Measurements from ENCODE around the gene DUSP3.

DUSP3 gene

DNA sequence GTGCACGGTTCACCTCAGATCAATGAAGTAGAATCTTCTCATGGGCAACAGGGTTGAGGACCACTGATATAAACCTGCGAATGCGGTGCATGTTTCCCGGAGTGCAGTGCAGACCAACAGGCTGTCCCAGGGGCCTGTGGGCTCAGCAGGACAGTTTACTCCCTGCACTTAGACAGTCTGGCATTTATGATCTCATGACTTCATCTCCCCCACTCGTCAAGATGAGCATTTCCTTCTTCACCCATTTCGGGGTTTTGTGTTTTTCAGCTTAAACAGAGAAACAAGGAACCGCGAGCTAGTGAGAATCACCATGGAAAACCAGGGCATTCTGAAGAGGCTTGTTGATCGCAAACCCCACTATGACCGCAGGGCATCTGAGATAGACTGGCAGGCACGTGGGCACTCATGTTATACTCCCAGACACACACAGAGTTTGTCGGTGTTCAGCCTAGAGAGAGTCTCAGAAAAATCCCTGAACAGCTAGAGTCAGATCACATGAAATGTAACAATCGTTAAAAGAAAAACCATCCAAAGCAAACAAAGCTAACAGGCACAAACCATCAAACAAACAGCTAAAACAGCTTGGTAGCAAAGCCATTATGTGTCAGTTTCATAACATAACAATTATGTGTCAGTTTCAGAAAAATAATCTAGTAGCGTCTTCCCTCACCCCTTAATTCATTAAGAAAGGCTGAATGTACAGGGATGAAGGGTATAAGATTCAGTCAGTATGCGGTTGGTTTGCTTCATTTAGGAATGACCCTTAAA, 4.3 kb upstream of the DUSP3 start:
- Histone ChIP-seq H3K27me3 (ENCODE audit: control insufficient read depth in 1 of 2, insufficient read depth in 2 of 2, low read length in 2 of 2) (no peaks in the 10 kb centered on the region), H3K27ac (ENCODE audit: low read length) (no peak overlapping the region), H3K9me3 (ENCODE audit: control insufficient read depth in 2 of 2, low read length in 2 of 2) (no peaks in the 10 kb centered on the region), H3K4me1 (ENCODE audit: control insufficient read depth, insufficient read depth, low read length) (peaks cover 8% of the 10 kb centered on the region), H3K4me3 (ENCODE audit: low read length in 2 of 2) (no peak overlapping the region), H3K9ac (ENCODE audit: low read length in 2 of 2) (no peak overlapping the region), H3K36me3 (ENCODE audit: control insufficient read depth in 2 of 2, insufficient read depth in 2 of 2, low read length in 2 of 2) (no peaks in the 10 kb centered on the region)

DNA sequence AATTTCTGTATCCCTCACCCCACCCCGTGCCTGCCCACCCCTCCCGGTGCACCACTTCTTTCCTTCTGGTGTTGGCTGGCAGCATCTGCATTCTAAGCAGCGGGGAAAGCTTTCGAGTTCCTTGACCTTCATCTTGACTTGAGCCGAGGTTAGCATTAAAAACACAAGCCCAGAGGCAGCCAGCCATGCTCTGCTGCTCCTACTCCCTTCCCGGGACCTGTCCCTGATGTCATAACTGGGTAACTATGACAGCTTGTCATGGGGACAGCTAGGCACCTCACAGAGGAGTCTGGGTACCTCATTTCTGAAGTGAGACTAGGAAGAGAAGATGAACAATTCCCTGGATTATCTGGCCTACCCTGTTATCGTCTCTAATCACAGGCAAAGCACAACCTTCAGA, 1.4 kb upstream of the DUSP3 start, which contains the start of gene CFAP97D1:
Gene CFAP97D1 (plus strand): TSS at position 301 of the 400 bp plus-strand sequence. CDS start 28 bp downstream, at position 329.
- Histone ChIP-seq H3K4me1 (ENCODE audit: control insufficient read depth, insufficient read depth, low read length) (peaks cover 24% of the 10 kb centered on the region), H3K9me3 (ENCODE audit: control insufficient read depth in 2 of 2, low read length in 2 of 2) (no peaks in the 10 kb centered on the region), H3K9ac (ENCODE audit: low read length in 2 of 2) (peak within 1 kb of the TSS; percentile 78 to 80), H3K4me3 (ENCODE audit: low read length in 2 of 2) (peak within 1 kb of the TSS; percentile 58 to 84), H3K36me3 (ENCODE audit: control insufficient read depth in 2 of 2, insufficient read depth in 2 of 2, low read length in 2 of 2) (peaks cover 0 to 2% of the 10 kb centered on the region in 2 donors), H3K27me3 (ENCODE audit: control insufficient read depth in 1 of 2, insufficient read depth in 2 of 2, low read length in 2 of 2) (no peaks in the 10 kb centered on the region), H3K27ac (ENCODE audit: low read length) (peak within 1 kb of the TSS; percentile 58)

DNA sequence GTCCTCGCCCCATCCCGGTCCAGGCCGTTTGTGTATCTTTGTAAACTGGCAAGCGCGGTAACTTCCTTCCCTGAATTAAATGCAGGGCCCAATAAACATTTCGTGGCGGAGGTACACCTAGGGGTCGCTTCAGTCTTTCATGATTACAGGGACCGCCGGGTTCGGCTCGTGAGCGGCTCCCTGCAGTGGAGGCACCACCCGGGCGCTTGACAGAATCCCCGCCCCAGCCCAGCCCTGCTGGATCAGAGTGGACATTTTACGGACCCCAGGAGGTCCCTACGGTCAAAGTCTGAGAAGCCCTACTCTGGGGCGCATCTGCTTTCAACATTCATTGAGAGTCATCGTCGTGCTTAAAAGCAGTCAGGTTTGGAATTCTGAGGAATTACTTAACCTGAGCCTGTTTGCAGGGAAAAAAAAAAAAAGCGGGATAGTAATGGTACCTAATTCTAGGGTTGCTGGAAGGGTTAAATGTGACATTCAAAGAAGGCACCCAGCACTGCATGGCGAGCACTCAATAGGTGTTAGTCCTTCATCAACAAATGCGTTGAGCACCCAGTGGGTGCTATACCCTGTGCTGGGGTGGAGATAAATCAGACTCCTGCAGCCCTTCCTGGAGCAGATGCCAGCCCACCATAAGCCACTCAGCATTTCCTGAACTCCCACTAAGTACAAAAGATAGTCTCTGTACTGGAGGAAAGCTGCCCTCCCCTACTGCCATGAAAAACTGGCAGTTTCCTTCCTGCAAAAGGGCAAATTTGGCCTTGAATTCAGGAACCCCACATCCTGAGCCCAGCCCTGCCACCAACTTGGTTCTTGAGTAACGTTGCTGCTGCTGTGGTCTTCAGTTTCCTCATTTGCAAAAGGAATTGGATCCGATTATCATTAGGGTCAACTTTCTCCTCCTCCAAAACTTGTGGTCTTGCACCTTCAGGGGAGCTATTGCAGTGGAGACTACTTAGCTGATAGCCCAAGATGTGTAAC, 658 bp upstream of the DUSP3 start:
- H3K27ac ChIP-seq (ENCODE audit: low read length): peak overlapping the region; percentile 58
- H3K4me1 ChIP-seq (ENCODE audit: control insufficient read depth, insufficient read depth, low read length): peaks cover 24% of the 10 kb centered on the region
- H3K4me3 ChIP-seq (ENCODE audit: low read length in 2 of 2): peak overlapping the region; percentile 58 to 84
- H3K9ac ChIP-seq (ENCODE audit: low read length in 2 of 2): peak overlapping the region; percentile 78 to 80
- no peaks in the 10 kb centered on the region for H3K27me3 ChIP-seq (ENCODE audit: control insufficient read depth in 1 of 2, insufficient read depth in 2 of 2, low read length in 2 of 2)
- H3K36me3 ChIP-seq (ENCODE audit: control insufficient read depth in 2 of 2, insufficient read depth in 2 of 2, low read length in 2 of 2): peaks cover 3 to 7% of the 10 kb centered on the region in 2 donors
- no peaks in the 10 kb centered on the region for H3K9me3 ChIP-seq (ENCODE audit: control insufficient read depth in 2 of 2, low read length in 2 of 2)

DNA sequence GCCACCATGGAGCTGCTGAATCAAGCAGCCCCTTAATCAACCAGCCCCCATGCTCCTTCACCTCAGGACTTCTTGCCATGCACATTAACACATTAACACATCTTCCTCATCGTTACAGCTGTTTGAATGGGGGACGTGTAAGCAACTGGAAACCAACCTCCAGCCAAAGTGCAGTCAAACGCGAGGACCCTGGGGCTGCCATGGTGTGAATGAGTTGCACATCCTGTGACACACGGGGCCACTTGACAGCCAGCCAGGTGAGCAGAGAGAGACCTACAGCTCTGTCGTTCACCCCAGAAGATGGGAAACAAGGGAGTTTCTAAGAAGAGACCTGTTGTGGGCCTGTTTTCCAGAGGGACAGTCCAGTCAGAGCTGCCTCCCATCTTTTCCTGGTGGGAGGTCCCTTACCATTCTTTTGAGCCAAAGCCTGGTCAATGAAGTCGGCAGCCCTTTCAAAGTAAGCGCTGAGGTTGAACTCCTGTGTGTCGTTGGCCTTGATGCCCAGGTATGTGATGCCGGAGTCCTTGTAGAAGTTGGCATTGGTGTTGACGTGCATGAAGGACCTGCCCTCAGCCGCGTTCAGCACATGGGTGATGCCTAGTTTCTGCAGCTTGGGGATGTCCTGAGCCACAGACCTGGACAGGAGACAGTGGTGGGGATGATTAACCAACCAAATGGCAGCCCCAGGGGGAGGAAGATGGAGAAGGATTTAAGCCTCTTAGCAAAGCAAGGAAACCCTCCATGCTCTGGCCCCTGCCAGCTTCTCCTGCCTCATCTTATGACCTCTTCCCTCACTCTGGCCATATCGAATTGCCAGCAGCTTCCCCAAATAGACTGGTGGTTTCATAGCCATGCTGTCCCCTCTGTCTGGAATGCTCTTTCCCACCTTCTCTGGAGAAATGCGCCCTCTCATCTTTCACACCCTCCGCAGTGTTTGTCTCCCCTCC, 4.2 kb downstream of the DUSP3 start:
- no peak overlapping the region for H3K9ac ChIP-seq (ENCODE audit: low read length in 2 of 2)
- no peaks in the 10 kb centered on the region for H3K27me3 ChIP-seq (ENCODE audit: control insufficient read depth in 1 of 2, insufficient read depth in 2 of 2, low read length in 2 of 2)
- H3K36me3 ChIP-seq (ENCODE audit: control insufficient read depth in 2 of 2, insufficient read depth in 2 of 2, low read length in 2 of 2): peaks cover 32 to 42% of the 10 kb centered on the region in 2 donors
- H3K27ac ChIP-seq (ENCODE audit: low read length): no peak overlapping the region
- peaks cover 21% of the 10 kb centered on the region for H3K4me1 ChIP-seq (ENCODE audit: control insufficient read depth, insufficient read depth, low read length)
- no peaks in the 10 kb centered on the region for H3K9me3 ChIP-seq (ENCODE audit: control insufficient read depth in 2 of 2, low read length in 2 of 2)
- H3K4me3 ChIP-seq (ENCODE audit: low read length in 2 of 2): no peak overlapping the region

DNA sequence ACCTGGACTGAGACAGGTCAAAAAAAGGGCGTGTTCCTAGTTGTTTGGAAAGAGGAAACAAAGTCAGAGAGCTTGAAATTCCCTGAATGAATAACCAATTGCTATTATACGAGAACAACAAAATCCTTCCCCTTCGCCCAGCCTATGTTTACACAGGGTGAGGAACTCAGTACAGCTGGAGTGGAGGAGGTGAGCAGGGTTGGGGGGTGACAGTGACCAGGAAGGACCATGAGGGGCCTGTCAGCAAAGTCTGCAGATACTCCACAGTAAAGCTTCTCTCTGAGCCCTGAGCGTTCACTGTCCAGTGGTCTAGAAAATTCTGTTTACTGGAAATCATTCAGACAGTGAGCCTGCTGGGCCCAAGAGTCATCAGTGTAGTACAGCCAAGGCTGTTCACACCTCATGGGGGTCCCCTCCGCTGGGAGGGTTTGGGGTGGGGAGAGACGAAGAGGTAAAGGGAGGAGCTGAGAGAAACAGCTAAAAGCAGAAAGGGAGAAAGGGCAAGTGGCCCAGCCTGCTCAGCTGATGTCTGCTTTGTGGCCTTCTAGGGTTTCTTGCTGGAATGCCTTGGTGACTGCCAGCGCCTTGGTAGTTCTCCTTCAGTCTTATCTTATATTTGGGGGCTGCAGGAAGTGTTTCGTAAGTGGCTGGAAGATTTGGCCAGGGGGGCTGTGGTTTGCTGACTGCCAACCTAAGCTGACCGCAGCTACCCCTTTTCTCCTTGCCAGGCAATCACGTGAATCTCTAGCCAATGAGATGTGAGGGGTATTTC, 5.7 kb downstream of the DUSP3 start:
- Histone ChIP-seq H3K36me3 (ENCODE audit: control insufficient read depth in 2 of 2, insufficient read depth in 2 of 2, low read length in 2 of 2) (peaks cover 43 to 54% of the 10 kb centered on the region in 2 donors), H3K9ac (ENCODE audit: low read length in 2 of 2) (no peak overlapping the region), H3K27me3 (ENCODE audit: control insufficient read depth in 1 of 2, insufficient read depth in 2 of 2, low read length in 2 of 2) (no peaks in the 10 kb centered on the region), H3K9me3 (ENCODE audit: control insufficient read depth in 2 of 2, low read length in 2 of 2) (no peaks in the 10 kb centered on the region), H3K4me1 (ENCODE audit: control insufficient read depth, insufficient read depth, low read length) (peaks cover 22% of the 10 kb centered on the region), H3K4me3 (ENCODE audit: low read length in 2 of 2) (no peak overlapping the region), H3K27ac (ENCODE audit: low read length) (no peak overlapping the region)

DNA sequence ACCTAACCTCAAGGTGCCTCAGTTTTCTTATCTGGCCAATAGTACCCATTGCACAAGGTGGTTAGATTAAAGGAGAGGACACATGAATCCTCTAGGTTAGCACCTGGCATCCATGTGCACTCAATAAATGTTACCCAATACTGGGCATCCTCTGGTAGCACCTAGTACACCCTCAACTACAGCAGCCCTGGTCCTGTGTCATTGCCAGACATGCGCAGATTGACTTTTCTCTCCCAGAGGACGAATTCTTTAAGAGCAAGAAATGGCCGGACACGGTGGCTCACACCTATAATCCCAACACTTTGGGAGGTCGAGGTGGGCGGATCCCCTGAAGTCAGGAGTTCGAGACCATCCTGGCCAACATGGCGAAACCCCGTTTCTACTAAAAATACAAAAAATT, 7.3 kb downstream of the DUSP3 start:
- H3K9me3 ChIP-seq (ENCODE audit: control insufficient read depth in 2 of 2, low read length in 2 of 2): no peaks in the 10 kb centered on the region
- H3K4me1 ChIP-seq (ENCODE audit: control insufficient read depth, insufficient read depth, low read length): peaks cover 13% of the 10 kb centered on the region
- H3K36me3 ChIP-seq (ENCODE audit: control insufficient read depth in 2 of 2, insufficient read depth in 2 of 2, low read length in 2 of 2): peaks cover 43 to 68% of the 10 kb centered on the region in 2 donors
- H3K9ac ChIP-seq (ENCODE audit: low read length in 2 of 2): no peak overlapping the region
- H3K4me3 ChIP-seq (ENCODE audit: low read length in 2 of 2): no peak overlapping the region
- no peak overlapping the region for H3K27ac ChIP-seq (ENCODE audit: low read length)
- no peaks in the 10 kb centered on the region for H3K27me3 ChIP-seq (ENCODE audit: control insufficient read depth in 1 of 2, insufficient read depth in 2 of 2, low read length in 2 of 2)

DNA sequence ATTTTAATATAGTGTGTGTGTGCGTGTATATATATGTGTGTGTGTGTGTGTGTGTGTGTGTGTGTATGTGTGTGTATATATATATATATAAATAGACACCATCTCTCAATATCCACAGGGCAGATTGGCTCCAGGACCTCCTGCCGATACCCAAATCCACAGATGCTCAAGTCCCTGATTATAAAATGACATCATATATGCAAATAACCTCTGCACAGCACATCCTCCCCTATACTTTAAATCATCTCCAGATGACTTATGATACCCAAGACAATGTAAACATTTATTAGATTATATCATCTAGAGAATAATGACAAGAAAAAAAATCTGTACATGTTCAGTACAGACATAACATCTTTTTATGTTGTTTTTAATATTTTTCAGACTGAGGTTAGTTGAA, 7.8 kb downstream of the DUSP3 start:
- H3K27me3 ChIP-seq (ENCODE audit: control insufficient read depth in 1 of 2, insufficient read depth in 2 of 2, low read length in 2 of 2): no peaks in the 10 kb centered on the region
- H3K9ac ChIP-seq (ENCODE audit: low read length in 2 of 2): no peak overlapping the region
- H3K9me3 ChIP-seq (ENCODE audit: control insufficient read depth in 2 of 2, low read length in 2 of 2): no peaks in the 10 kb centered on the region
- peaks cover 43 to 68% of the 10 kb centered on the region in 2 donors for H3K36me3 ChIP-seq (ENCODE audit: control insufficient read depth in 2 of 2, insufficient read depth in 2 of 2, low read length in 2 of 2)
- H3K4me3 ChIP-seq (ENCODE audit: low read length in 2 of 2): no peak overlapping the region
- H3K4me1 ChIP-seq (ENCODE audit: control insufficient read depth, insufficient read depth, low read length): peaks cover 8% of the 10 kb centered on the region
- H3K27ac ChIP-seq (ENCODE audit: low read length): no peak overlapping the region

DNA sequence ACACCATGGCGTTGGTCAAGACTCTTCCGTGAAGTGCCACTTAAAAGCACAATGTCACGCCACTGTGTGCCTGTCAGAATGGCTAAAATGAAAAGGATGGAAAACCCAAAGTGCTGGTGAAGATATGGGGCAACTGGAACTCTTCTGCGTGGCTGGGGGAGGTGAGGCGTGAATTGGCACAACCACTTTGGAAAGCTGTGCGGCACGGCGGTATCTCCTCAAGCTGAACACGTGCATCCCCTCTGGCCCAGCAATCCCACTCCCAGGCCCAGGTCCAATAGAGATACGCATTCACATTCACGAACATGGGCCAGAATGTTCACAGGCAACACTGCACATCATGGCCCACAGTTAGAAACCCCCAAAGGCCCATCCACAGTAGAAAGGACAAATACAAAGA, 8.9 kb downstream of the DUSP3 start:
- Histone ChIP-seq H3K27me3 (ENCODE audit: control insufficient read depth in 1 of 2, insufficient read depth in 2 of 2, low read length in 2 of 2) (no peaks in the 10 kb centered on the region), H3K9me3 (ENCODE audit: control insufficient read depth in 2 of 2, low read length in 2 of 2) (no peaks in the 10 kb centered on the region), H3K4me1 (ENCODE audit: control insufficient read depth, insufficient read depth, low read length) (peaks cover 6% of the 10 kb centered on the region), H3K9ac (ENCODE audit: low read length in 2 of 2) (no peak overlapping the region), H3K36me3 (ENCODE audit: control insufficient read depth in 2 of 2, insufficient read depth in 2 of 2, low read length in 2 of 2) (peaks cover 47 to 69% of the 10 kb centered on the region in 2 donors), H3K27ac (ENCODE audit: low read length) (no peak overlapping the region), H3K4me3 (ENCODE audit: low read length in 2 of 2) (no peak overlapping the region)

DNA sequence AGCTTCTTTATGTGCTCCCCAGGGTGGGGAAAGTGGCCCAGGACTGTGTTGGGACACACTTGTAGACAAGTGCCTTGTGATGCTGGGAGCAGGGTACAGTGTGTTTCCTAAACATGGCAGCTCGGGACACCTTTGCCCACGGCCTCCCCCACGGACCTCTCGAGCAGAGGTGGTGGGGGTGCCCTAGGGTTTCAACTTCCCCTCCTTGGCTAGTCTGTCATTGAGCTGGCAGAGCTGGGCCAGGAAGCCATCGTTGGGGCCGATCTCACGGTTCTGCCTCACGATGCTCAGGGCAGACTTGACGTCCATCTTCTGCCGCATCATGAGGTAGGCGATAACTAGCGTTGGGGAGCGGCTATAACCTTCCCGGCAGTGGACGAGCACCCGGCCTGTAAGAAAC, 9.4 kb downstream of the DUSP3 start:
- Histone ChIP-seq H3K4me3 (ENCODE audit: low read length in 2 of 2) (no peak overlapping the region), H3K27me3 (ENCODE audit: control insufficient read depth in 1 of 2, insufficient read depth in 2 of 2, low read length in 2 of 2) (no peaks in the 10 kb centered on the region), H3K9ac (ENCODE audit: low read length in 2 of 2) (no peak overlapping the region), H3K36me3 (ENCODE audit: control insufficient read depth in 2 of 2, insufficient read depth in 2 of 2, low read length in 2 of 2) (peaks cover 46 to 64% of the 10 kb centered on the region in 2 donors), H3K4me1 (ENCODE audit: control insufficient read depth, insufficient read depth, low read length) (peaks cover 6% of the 10 kb centered on the region), H3K27ac (ENCODE audit: low read length) (no peak overlapping the region), H3K9me3 (ENCODE audit: control insufficient read depth in 2 of 2, low read length in 2 of 2) (no peaks in the 10 kb centered on the region)

Data from stomach smooth muscle (tissue), 2 donors.